SK-N-SH (cell line): Measurements from ENCODE around the gene ZNF148. TPM values are rescaled to one million over a fixed set of nuclear protein-coding genes. Genes with fewer than 3 reads are reported as not detected.

Experiments
- CTCF ChIA-PET: fragments of 300-600, 350-600 bp; formaldehyde crosslinking; extraction: SDS; loops from one replicate; lab custom pipeline; 2021; lab: Yijun Ruan, JAX
- POLR2A ChIA-PET: fragments of 350-600 bp; sonication (Branson Sonifier 250); formaldehyde crosslinking; extraction: SDS; loops from one replicate; lab custom pipeline; 2020; ENCODE audit warnings: antibody characterized with exemption, inconsistent platforms; lab: Yijun Ruan, JAX
- DNase-seq: peaks from one replicate; pipeline ENCODE4 v3.0.0; 2012
- H2AFZ ChIP-seq: fragments of 200-600 bp; sonication (generic); 2 replicates; pipeline ENCODE4 v1.8.1; 2016; ENCODE audit warnings: antibody characterized with exemption, mild to moderate bottlenecking, low read depth
- H3F3A ChIP-seq: fragments of 200-600 bp; sonication (generic); replicated peaks from 2 replicates; pipeline ENCODE3; 2016; ENCODE audit warnings: antibody characterized with exemption, mild to moderate bottlenecking; ENCODE audit not compliant: insufficient read depth
- H3K27ac ChIP-seq, 2 experiments: fragments of 200-500 bp in 1 of 2; fragments of 200-600 bp in 1 of 2; sonication (Bioruptor generic) in 1 of 2; sonication (generic), shearing (Covaris generic) in 1 of 2; 2 replicates each; pipeline versions ENCODE4 v1.5.1 to v1.6.1; 2014 to 2016; ENCODE audit warnings: low read depth in 2 of 2, inconsistent platforms in 1 of 2, low read length in 1 of 2, mild to moderate bottlenecking in 1 of 2, mixed read lengths in 1 of 2
- H3K27me3 ChIP-seq: fragments of 200-600 bp; sonication (generic), shearing (Covaris generic); 2 replicates; pipeline ENCODE4 v1.6.1; 2016; ENCODE audit warnings: mixed run types; ENCODE audit not compliant: insufficient read depth
- H3K36me3 ChIP-seq, 2 experiments: fragments of 200-500 bp in 1 of 2; fragments of 200-600 bp in 1 of 2; sonication (Bioruptor generic) in 1 of 2; sonication (generic) in 1 of 2; replicated peaks in 1 of 2; 2 replicates each; pipeline versions ENCODE3 to v1.5.1; 2014 to 2016; ENCODE audit warnings: low read length in 1 of 2, mild to moderate bottlenecking in 1 of 2; ENCODE audit not compliant: insufficient read depth in 2 of 2, control insufficient read depth in 1 of 2
- H3K4me1 ChIP-seq, 2 experiments: fragments of 200-500 bp in 1 of 2; fragments of 200-600 bp in 1 of 2; sonication (Bioruptor generic) in 1 of 2; sonication (generic), shearing (Covaris generic) in 1 of 2; 2 replicates each; pipeline versions ENCODE4 v1.5.1 to v1.6.1; 2014 to 2016; ENCODE audit warnings: low read depth in 1 of 2, low read length in 1 of 2, mixed run types in 1 of 2; ENCODE audit not compliant: insufficient read depth in 2 of 2, control insufficient read depth in 1 of 2
- H3K4me2 ChIP-seq: fragments of 200-600 bp; sonication (generic), shearing (Covaris generic); 2 replicates; pipeline ENCODE4 v1.6.1; 2017; ENCODE audit warnings: mixed run types
- H3K4me3 ChIP-seq, 2 experiments: fragments of 200-500 bp in 1 of 2; fragments of 200-600 bp in 1 of 2; sonication (Bioruptor generic) in 1 of 2; sonication (generic), shearing (Covaris generic) in 1 of 2; 2 replicates each; pipeline versions ENCODE4 v1.5.1 to v1.8.1; 2014 to 2016; ENCODE audit warnings: low read depth in 2 of 2, inconsistent platforms in 1 of 2, low read length in 1 of 2, mild to moderate bottlenecking in 1 of 2, mixed read lengths in 1 of 2, moderate library complexity in 1 of 2
- H3K79me2 ChIP-seq: fragments of 200-600 bp; sonication (generic); 2 replicates; pipeline ENCODE4 v1.8.1; 2017; ENCODE audit warnings: mild to moderate bottlenecking; ENCODE audit not compliant: insufficient read depth
- H3K9ac ChIP-seq: fragments of 200-600 bp; sonication (generic); 2 replicates; pipeline ENCODE4 v1.6.1; 2017; ENCODE audit warnings: mixed run types
- H3K9me2 ChIP-seq: fragments of 200-600 bp; sonication (generic); 2 replicates; pipeline ENCODE4 v1.6.1; 2017; ENCODE audit warnings: mixed run types
- H3K9me3 ChIP-seq: fragments of 200-600 bp; sonication (generic); 2 replicates; pipeline ENCODE4 v1.6.1; 2017; ENCODE audit warnings: mixed run types, mild to moderate bottlenecking, moderate library complexity
- H4K20me1 ChIP-seq: fragments of 200-600 bp; sonication (generic); 2 replicates; pipeline ENCODE4 v1.6.1; 2017; ENCODE audit warnings: mild to moderate bottlenecking, mixed run types; ENCODE audit not compliant: insufficient read depth
- CTCF ChIP-seq: fragments of 200-600 bp; sonication (generic); IDR thresholded peaks from 2 replicates; pipeline ENCODE4 v1.6.1; 2017; ENCODE audit warnings: antibody characterized with exemption, mild to moderate bottlenecking, moderate library complexity
- EP300 ChIP-seq, 2 experiments: IDR thresholded peaks; 2 replicates each; pipeline versions ENCODE4 v1.4.0 to v1.6.1; 2012; ENCODE audit warnings: borderline replicate concordance in 1 of 2, low read depth in 1 of 2, low read length in 1 of 2
- EZH2phosphoT487 ChIP-seq: fragments of 200-600 bp; sonication (generic); IDR thresholded peaks from 2 replicates; pipeline ENCODE4 v1.6.1; 2017; ENCODE audit warnings: low read depth, mixed run types, mild to moderate bottlenecking, antibody characterized with exemption, moderate library complexity, borderline replicate concordance
- FOSL2 ChIP-seq: IDR thresholded peaks from 2 replicates; pipeline ENCODE4 v1.4.0; 2012; ENCODE audit warnings: low read depth, mild to moderate bottlenecking, moderate library complexity, borderline replicate concordance
- FOXJ3 ChIP-seq: sonication (generic); formaldehyde crosslinking; IDR thresholded peaks from 2 replicates; pipeline ENCODE4 v1.5.1; 2020; ENCODE audit warnings: mild to moderate bottlenecking, missing genetic modification reagents
- FOXM1 ChIP-seq: IDR thresholded peaks from 2 replicates; pipeline ENCODE4 v1.4.0; 2012; ENCODE audit warnings: low read depth, mild to moderate bottlenecking
- MAX ChIP-seq: IDR thresholded peaks from 2 replicates; pipeline ENCODE4 v1.4.0; 2012; ENCODE audit warnings: low read depth
- MEF2A ChIP-seq: IDR thresholded peaks from 2 replicates; pipeline ENCODE4 v1.4.0; 2012; ENCODE audit warnings: low read depth, borderline replicate concordance
- NRF1 ChIP-seq: IDR thresholded peaks from 2 replicates; pipeline ENCODE4 v1.6.1; 2012; ENCODE audit warnings: low read depth, mild to moderate bottlenecking, low read length
- PBX3 ChIP-seq: IDR thresholded peaks from 2 replicates; pipeline ENCODE4; 2012
- POLR2AphosphoS5 ChIP-seq: IDR thresholded peaks from 2 replicates; pipeline ENCODE4 v1.6.1; 2012; ENCODE audit warnings: low read depth, low read length
- RAD21 ChIP-seq: IDR thresholded peaks from 2 replicates; pipeline ENCODE4 v1.6.1; 2012; ENCODE audit warnings: mild to moderate bottlenecking, low read length
- RCOR1 ChIP-seq: fragments of 150-350 bp; IDR thresholded peaks from 2 replicates; pipeline ENCODE4 v1.6.1; 2017; ENCODE audit warnings: antibody characterized with exemption, low read length
- RFX5 ChIP-seq: IDR thresholded peaks from 2 replicates; pipeline ENCODE4 v1.6.1; 2012; ENCODE audit warnings: mild to moderate bottlenecking, improper control_type of control experiment, low read length
- SIN3A ChIP-seq: IDR thresholded peaks from 2 replicates; pipeline ENCODE4 v1.6.1; 2012; ENCODE audit warnings: low read depth, mild to moderate bottlenecking, low read length, moderate library complexity, borderline replicate concordance
- TCF12 ChIP-seq: IDR thresholded peaks from 2 replicates; pipeline ENCODE4 v1.4.0; 2012
- TEAD4 ChIP-seq: IDR thresholded peaks from 2 replicates; pipeline ENCODE4 v1.4.0; 2012; ENCODE audit warnings: mild to moderate bottlenecking, borderline replicate concordance; ENCODE audit not compliant: insufficient read depth
- USF1 ChIP-seq: IDR thresholded peaks from 2 replicates; pipeline ENCODE4 v1.4.0; 2012; ENCODE audit warnings: low read depth, borderline replicate concordance
- WGBS: methylation state at CpG from one replicate; pipeline ENCODE4 v1.1.6; 2017; ENCODE audit warnings: low lambda C conversion rate; 5-methylcytosine and 5-hydroxymethylcytosine counted together
- polyA plus RNA-seq, 3 experiments: library from polyadenylated mRNA; depleted of rRNA; stranded (reverse); fragments of >200 nt; gene quantifications; 2 replicates each; pipeline ENCODE4 v1.2.3, GENCODE V29; 2012

ZNF148 gene
- polyA plus RNA-seq, 1 of the 3 experiments (the other 2 are of a cell fraction): 5.1 TPM

- POLR2A ChIA-PET: no interaction called here
- H3K4me1 ChIP-seq: peaks cover 0 to 4% of the 10 kb centered on the region in 2 experiments; a peak in 2 of 4 replicates
- CTCF ChIA-PET: interaction anchor here (1.2 kb wide), 1 partner anchor 364 kb away, joined by 3 read pairs; no protein-coding TSS in a partner anchor
Observed at GRCh38 chr3:125359700-125360099, 15.4 kb downstream of the ZNF148 start.

GRCh38 chr3:125358923-125359322, 16.2 kb downstream of the ZNF148 start:
- Histone ChIP-seq H3K27me3 (no peaks in the 10 kb centered on the region), H3K4me3 (no peak overlapping the region), H3K36me3 (no peaks in the 10 kb centered on the region), H3K79me2 (peaks cover 100% of the 10 kb centered on the region), H3K9me2 (no peaks in the 10 kb centered on the region), H3K9me3 (no peaks in the 10 kb centered on the region), H2AFZ (no peak overlapping the region), H3F3A (peaks cover 8% of the 10 kb centered on the region), H3K4me1 (peaks cover 0 to 4% of the 10 kb centered on the region in 2 experiments; a peak in 2 of 4 replicates), H4K20me1 (peaks cover 89% of the 10 kb centered on the region), H3K4me2 (no peak overlapping the region), H3K9ac (no peak overlapping the region), H3K27ac (no peak overlapping the region)
- no peak for TF ChIP-seq FOXM1
- no peak for TF ChIP-seq RCOR1
- TF ChIP-seq PBX3: no peak
- TF ChIP-seq TCF12: no peak
- TF ChIP-seq SIN3A: no peak
- no peak for TF ChIP-seq MAX
- TF ChIP-seq USF1: no peak
- no peak for TF ChIP-seq POLR2AphosphoS5
- TF ChIP-seq MEF2A: no peak
- TF ChIP-seq TEAD4: no peak
- no peak for TF ChIP-seq FOXJ3 (CRISPR knock-in tag)
- no peak for TF ChIP-seq RAD21
- no peak for TF ChIP-seq NRF1
- no peak for TF ChIP-seq RFX5
- TF ChIP-seq EP300 (IDR thresholded peaks at IDR 0.05; ENCODE audit: borderline replicate concordance in 1 of 2, low read depth in 1 of 2, low read length in 1 of 2): no peak
- TF ChIP-seq EZH2phosphoT487: no peak
- TF ChIP-seq CTCF: no peak
- ChIA-PET POLR2A (no interaction called here), CTCF (interaction anchor here (0.5 to 1.2 kb wide), 2 partner anchors 33 to 364 kb away, joined by 3 to 4 read pairs; no protein-coding TSS in a partner anchor)
- DNase-seq: peak; percentile 20

More at GRCh38 chr3:125359700-125360099, 15.4 kb downstream of the ZNF148 start:
- Histone ChIP-seq H3K4me2 (no peak overlapping the region), H3F3A (peaks cover 4% of the 10 kb centered on the region), H3K27me3 (no peaks in the 10 kb centered on the region), H4K20me1 (peaks cover 91% of the 10 kb centered on the region), H3K27ac (no peak overlapping the region), H3K9me3 (no peaks in the 10 kb centered on the region), H2AFZ (no peak overlapping the region), H3K36me3 (no peaks in the 10 kb centered on the region), H3K79me2 (peaks cover 100% of the 10 kb centered on the region), H3K9ac (no peak overlapping the region), H3K9me2 (no peaks in the 10 kb centered on the region), H3K4me3 (no peak overlapping the region)
- DNase-seq: peak; percentile 23
- no peak for TF ChIP-seq RAD21
- no peak for TF ChIP-seq CTCF
- no peak for TF ChIP-seq SIN3A
- TF ChIP-seq FOSL2: no peak
- 100% methylated on average over 9 of the region's 9 CpGs for WGBS
